Thyroid gland (tissue), 4 donors: ENCODE results near the gene HNRNPA2B1.

Experiments
- CTCF ChIP-seq, 6 experiments: fragments of 200-600 bp in 3 of 6; fragments of 450-650 bp in 3 of 6; sonication (generic) in 3 of 6; IDR thresholded peaks; one replicate each; pipeline ENCODE4 v1.5.1; 2016 to 2019; ENCODE audit warnings: antibody characterized with exemption in 6 of 6, mild to moderate bottlenecking in 2 of 6, inconsistent platforms in 1 of 6, moderate library complexity in 1 of 6
- POLR2A ChIP-seq, 2 donors: fragments of 450-650 bp; IDR thresholded peaks; one replicate each; pipeline ENCODE4 v1.6.1; 2017; ENCODE audit warnings: antibody characterized with exemption in 2 of 2, mild to moderate bottlenecking in 2 of 2, moderate library complexity in 1 of 2

DNA sequence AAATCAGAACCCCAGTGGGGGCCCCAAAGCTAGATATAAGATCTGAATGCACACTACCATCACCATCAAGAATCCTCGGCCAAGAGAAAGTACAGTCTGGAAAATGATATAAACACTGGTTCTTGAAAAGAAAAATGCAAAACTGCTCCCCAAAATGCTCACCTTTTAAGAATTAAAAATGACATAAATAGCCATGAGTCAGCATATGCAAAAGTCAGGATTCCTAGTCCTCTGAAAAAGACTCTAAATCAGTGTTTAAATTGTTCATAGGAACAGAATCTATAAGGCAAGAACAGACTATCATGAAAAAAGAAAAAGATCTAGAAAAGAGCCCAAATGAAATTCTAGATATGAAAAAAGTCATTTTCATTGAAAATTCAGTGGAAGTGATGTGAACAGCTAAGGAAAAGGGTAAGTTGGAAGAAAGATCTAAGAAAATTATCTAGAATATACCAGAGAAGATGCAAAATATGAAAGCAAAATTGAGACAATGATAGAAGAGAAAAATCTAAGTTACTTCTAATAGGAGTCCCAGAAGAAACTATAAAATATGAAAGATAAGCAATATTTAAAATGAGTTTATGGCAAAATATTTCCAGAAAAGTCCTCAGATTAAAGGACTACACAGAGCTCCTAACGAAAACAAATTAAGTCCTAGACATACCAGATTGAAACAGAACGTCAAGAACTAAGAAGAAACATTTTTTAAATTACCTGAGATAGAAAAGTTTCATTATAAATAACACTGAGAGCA, 18.9 kb downstream of the HNRNPA2B1 start:
- TF ChIP-seq POLR2A (IDR thresholded peaks at IDR 0.05) (no peak), CTCF (IDR thresholded peaks at IDR 0.05) (no peak)
